Esophagus muscularis mucosa (tissue), 3 donors: Measurements from ENCODE around the gene HAPLN3.
A peak's percentile ranks its signal among the peaks of the same experiment; 100 is the strongest.

Experiments
- CTCF ChIP-seq, 3 experiments: fragments of 200-600 bp in 2 of 3; fragments of 450-650 bp in 1 of 3; sonication (generic) in 2 of 3; IDR thresholded peaks; one replicate each; pipeline ENCODE4 v1.5.1; 2017 to 2019; ENCODE audit warnings: antibody characterized with exemption in 3 of 3, mild to moderate bottlenecking in 2 of 3, moderate library complexity in 1 of 3
- POLR2A ChIP-seq: fragments of 450-650 bp; IDR thresholded peaks from one replicate; pipeline ENCODE4 v1.6.1; 2017; ENCODE audit warnings: antibody characterized with exemption, moderate library complexity, mild to moderate bottlenecking, low read depth
- POLR2AphosphoS5 ChIP-seq, 2 donors: sonication (generic); formaldehyde crosslinking; IDR thresholded peaks; one replicate each; pipeline ENCODE4 v1.6.1; 2017; ENCODE audit warnings: antibody characterized with exemption in 2 of 2

GRCh38 chr15:88911766-88912118 lies 16.4 kb upstream of the HAPLN3 start:
- peak in 1 of 2 donors; percentile 48 for TF ChIP-seq POLR2AphosphoS5 (IDR thresholded peaks at IDR 0.05)
- TF ChIP-seq CTCF (IDR thresholded peaks at IDR 0.05), result no peak
- TF ChIP-seq POLR2A, result peak; percentile 25
